Thyroid gland (tissue), 4 donors: ENCODE data around the gene OVOL3. TPM values are rescaled to one million over a fixed set of nuclear protein-coding genes. Genes with fewer than 3 reads are reported as not detected.
"Not testable (repeated sequence)": the region's sequence is repeated elsewhere in the genome, so short reads cannot be mapped to it uniquely, and the experiment has no call there.

Experiments used
- DNase-seq, 2 donors: peaks; one replicate each; pipeline ENCODE4 v3.0.0-alpha.2; 2019
- H3K27ac ChIP-seq, 3 donors: fragments of 200-600 bp; sonication (generic); 1 replicate in 2 of 3; 2 replicates in 1 of 3; pipeline ENCODE4 v1.5.1; 2016 to 2019; ENCODE audit warnings: mild to moderate bottlenecking in 1 of 3, moderate library complexity in 1 of 3
- H3K27me3 ChIP-seq: fragments of 200-600 bp; sonication (generic); one replicate; pipeline ENCODE4 v1.5.1; 2019
- H3K36me3 ChIP-seq, 2 donors: fragments of 200-600 bp; sonication (generic); one replicate each; pipeline ENCODE4 v1.5.1; 2016 to 2019
- H3K4me1 ChIP-seq, 2 donors: fragments of 200-600 bp; sonication (generic); one replicate each; pipeline ENCODE4 v1.5.1; 2017 to 2019
- H3K4me3 ChIP-seq, 3 donors: fragments of 200-600 bp; sonication (generic); replicated peaks in 1 of 3; 1 replicate in 2 of 3; 2 replicates in 1 of 3; pipeline ENCODE4 v1.5.1; 2016; ENCODE audit warnings: mild to moderate bottlenecking in 1 of 3
- H3K9me3 ChIP-seq: fragments of 200-600 bp; sonication (generic); one replicate; pipeline ENCODE4 v1.5.1; 2017
- CTCF ChIP-seq, 6 experiments: fragments of 200-600 bp in 3 of 6; fragments of 450-650 bp in 3 of 6; sonication (generic) in 3 of 6; IDR thresholded peaks; one replicate each; pipeline ENCODE4 v1.5.1; 2016 to 2019; ENCODE audit warnings: antibody characterized with exemption in 6 of 6, mild to moderate bottlenecking in 2 of 6, inconsistent platforms in 1 of 6, moderate library complexity in 1 of 6
- POLR2A ChIP-seq, 2 donors: fragments of 450-650 bp; IDR thresholded peaks; one replicate each; pipeline ENCODE4 v1.6.1; 2017; ENCODE audit warnings: antibody characterized with exemption in 2 of 2, mild to moderate bottlenecking in 2 of 2, moderate library complexity in 1 of 2
- WGBS, 2 donors: methylation state at CpG; one replicate each; pipeline ENCODE4 v1.1.5; 2017; 5-methylcytosine and 5-hydroxymethylcytosine counted together
- intact Hi-C: fragments of 100-400 bp; cut with DNase I; formaldehyde crosslinking; loops from one replicate; pipeline ENCODE4 v1.15.1; 2023
- total RNA-seq, 4 donors: library from RNA; depleted of rRNA; stranded (reverse); fragments of >200 nt; gene quantifications; one replicate each; pipeline ENCODE4 v1.2.3, GENCODE V29; 2016

Gene OVOL3
- total RNA-seq: not detected

GRCh38 chr19:36110487-36111199, at the start of gene OVOL3:
Gene OVOL3, plus strand, starts transcription at chr19:36111143. Its CDS starts 60 bp downstream, at chr19:36111203.
- H3K4me3 ChIP-seq: no peak within 1 kb of the TSS
- H3K27ac ChIP-seq: no peak within 1 kb of the TSS
- H3K9me3 ChIP-seq: no peaks in the 10 kb centered on the region
- TF ChIP-seq CTCF (IDR thresholded peaks at IDR 0.05) (no peak), POLR2A (IDR thresholded peaks at IDR 0.05) (no peak)
- intact Hi-C loops: loop anchor here (5.0 kb wide), 1 partner anchor 53 kb away; no protein-coding TSS in a partner anchor
- no peaks in the 10 kb centered on the region for H3K27me3 ChIP-seq
- no peak for DNase-seq
- 100% methylated on average over 1 of the region's 1 CpG for whole genome bisulfite sequencing, 2 donors
- peaks cover 8 to 23% of the 10 kb centered on the region in 2 donors for H3K36me3 ChIP-seq
- peaks cover 7 to 9% of the 10 kb centered on the region in 2 donors for H3K4me1 ChIP-seq

- intact Hi-C loops: no loop called here
- TF ChIP-seq CTCF (IDR thresholded peaks at IDR 0.05) (no peak), POLR2A (IDR thresholded peaks at IDR 0.05) (no peak)
- no peaks in the 10 kb centered on the region for H3K9me3 ChIP-seq
- no peaks in the 10 kb centered on the region for H3K27me3 ChIP-seq
- 92 to 100% methylated on average over 1 to 2 of the region's 2 CpGs for WGBS, 2 donors
- H3K27ac ChIP-seq: no peak overlapping the region
- no peaks in the 10 kb centered on the region for H3K36me3 ChIP-seq
- no peaks in the 10 kb centered on the region for H3K4me1 ChIP-seq
- H3K4me3 ChIP-seq: no peak overlapping the region
- DNase-seq: no peak
Measured at GRCh38 chr19:36061367-36061766, 49.6 kb upstream of the OVOL3 start.

DNA sequence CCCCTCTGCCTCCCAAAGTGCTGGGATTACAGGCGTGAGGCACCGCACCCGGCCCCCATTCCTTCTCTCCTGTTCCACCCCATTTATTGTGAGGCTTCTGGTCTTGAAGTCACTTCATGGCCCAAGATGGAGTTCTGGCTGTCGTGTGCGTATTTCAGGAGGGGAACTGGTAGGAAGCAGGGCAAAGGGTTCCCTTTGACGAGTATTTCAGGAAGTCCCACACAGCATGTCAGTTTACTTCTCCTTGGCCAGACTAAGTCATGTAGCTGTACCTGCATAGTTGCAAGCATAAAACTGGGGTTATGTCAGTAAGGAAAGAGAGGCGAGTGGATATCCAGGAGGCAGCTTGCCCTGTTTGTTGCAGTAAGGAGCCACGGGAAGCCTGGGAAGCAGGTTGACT, 46.1 kb upstream of the OVOL3 start:
- 96 to 97% methylated on average over 8 of the region's 8 CpGs for WGBS, 2 donors
- TF ChIP-seq POLR2A (IDR thresholded peaks at IDR 0.05) (no peak), CTCF (IDR thresholded peaks at IDR 0.05) (no peak)
- H3K27ac ChIP-seq: no peak overlapping the region
- no peaks in the 10 kb centered on the region for H3K9me3 ChIP-seq
- no peaks in the 10 kb centered on the region for H3K4me1 ChIP-seq
- H3K36me3 ChIP-seq: no peaks in the 10 kb centered on the region
- no peaks in the 10 kb centered on the region for H3K27me3 ChIP-seq
- no peak for DNase-seq
- intact Hi-C loops: no loop called here
- H3K4me3 ChIP-seq: no peak overlapping the region

DNA sequence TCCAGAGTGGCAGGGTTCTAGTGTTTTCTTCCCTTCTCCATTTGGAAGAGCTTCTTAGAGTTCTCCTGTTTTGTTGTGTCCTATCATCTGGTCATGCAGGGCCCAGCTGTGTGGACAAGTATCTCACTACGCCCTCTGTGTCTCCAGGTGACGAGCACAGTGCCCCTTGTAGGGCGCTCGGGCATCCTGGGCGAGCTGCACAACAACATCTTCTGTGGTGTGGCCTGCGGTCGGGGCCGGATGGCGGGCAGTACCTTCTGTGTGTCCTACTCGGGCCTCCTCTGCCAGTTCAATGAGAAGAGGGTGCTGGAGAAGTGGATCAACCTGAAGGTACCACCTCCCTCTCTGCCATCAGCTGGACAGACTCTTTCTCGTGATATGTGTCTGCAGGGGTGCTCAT, 43.3 kb upstream of the OVOL3 start:
- Histone ChIP-seq H3K27me3 (no peaks in the 10 kb centered on the region), H3K27ac (no peak overlapping the region), H3K4me1 (no peaks in the 10 kb centered on the region), H3K36me3 (no peaks in the 10 kb centered on the region), H3K4me3 (no peak overlapping the region), H3K9me3 (no peaks in the 10 kb centered on the region)
- no peak for DNase-seq
- TF ChIP-seq POLR2A (IDR thresholded peaks at IDR 0.05) (no peak), CTCF (IDR thresholded peaks at IDR 0.05) (no peak)
- intact Hi-C loops: no loop called here
- 94 to 95% methylated on average over 7 to 11 of the region's 11 CpGs for WGBS, 2 donors

- H3K27me3 ChIP-seq, H3K9me3 ChIP-seq, intact Hi-C loops, DNase-seq, H3K27ac ChIP-seq, H3K4me3 ChIP-seq, H3K36me3 ChIP-seq, H3K4me1 ChIP-seq: not testable (repeated sequence)
- 100% methylated on average over 1 of the region's 57 CpGs; no CpG with 5 or more reads in 1 of the 2 donors for WGBS, 2 donors
Measured at GRCh38 chr19:36068810-36069499, 42.0 kb upstream of the OVOL3 start.
